GM11168 (cell line): ENCODE measurements around the gene ATP6V1C2.

ENCODE experiments used
- in situ Hi-C: fragments of 300-500 bp; cut with MboI; formaldehyde crosslinking; loops from one replicate; pipeline ENCODE4 v1.12.0; 2022; ENCODE audit warnings: low sequenced_read_pairs; ENCODE audit not compliant: unreplicated experiment

Gene ATP6V1C2

GRCh38 chr2:10722252-10722825 is 909 bp downstream of the ATP6V1C2 start:
- in situ Hi-C loops = no loop called here

DNA sequence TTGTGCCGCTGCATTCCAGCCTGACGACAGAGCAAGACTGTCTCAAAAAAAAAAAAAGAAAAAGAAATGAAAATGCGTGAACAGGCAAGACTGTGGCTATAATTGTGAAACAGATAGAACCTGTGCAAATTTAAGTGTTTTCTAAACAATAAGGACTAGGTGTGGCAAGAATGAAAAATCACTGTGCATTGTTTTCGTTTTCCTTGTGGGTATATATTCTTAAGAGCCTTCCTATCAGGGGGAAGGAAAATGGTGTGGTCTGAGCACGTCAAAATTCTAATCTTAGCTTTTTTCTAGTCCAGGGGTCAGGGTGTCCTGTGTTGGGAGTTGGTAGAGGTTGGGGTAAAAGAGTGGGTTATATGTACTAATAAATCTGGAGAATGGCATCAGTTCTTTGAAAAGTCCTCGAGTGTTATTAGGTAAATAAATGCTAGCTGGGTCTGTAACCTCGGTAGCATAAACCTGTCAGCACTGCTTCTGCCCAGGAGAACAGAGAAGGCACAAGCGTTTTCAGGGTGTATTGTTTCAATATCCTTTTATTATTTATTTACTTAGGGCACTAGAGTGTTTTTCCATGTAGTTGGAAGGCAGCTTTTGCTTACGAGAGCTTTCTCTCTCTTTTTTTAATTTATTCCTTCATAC is 11.6 kb downstream of the ATP6V1C2 start:
- in situ Hi-C loops = no loop called here

DNA sequence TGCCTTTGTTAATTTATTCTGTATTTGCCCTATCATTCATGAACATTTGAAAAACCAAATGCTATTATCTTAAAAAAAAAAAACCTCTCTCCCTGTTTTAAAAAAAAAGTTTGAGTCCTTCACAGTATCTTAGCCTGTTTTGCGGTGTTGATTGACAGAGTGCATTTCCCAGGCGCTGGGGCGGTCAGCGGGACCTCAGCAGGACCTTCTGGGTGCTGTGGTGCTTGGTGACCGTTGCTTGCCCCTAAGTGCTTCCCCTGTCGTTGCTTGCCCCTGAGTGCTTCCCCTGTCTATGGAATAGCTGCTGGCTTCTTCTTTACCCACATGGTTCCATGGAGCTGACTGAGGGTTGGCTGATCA is 12.1 kb downstream of the ATP6V1C2 start:
- in situ Hi-C loops = no loop called here

DNA sequence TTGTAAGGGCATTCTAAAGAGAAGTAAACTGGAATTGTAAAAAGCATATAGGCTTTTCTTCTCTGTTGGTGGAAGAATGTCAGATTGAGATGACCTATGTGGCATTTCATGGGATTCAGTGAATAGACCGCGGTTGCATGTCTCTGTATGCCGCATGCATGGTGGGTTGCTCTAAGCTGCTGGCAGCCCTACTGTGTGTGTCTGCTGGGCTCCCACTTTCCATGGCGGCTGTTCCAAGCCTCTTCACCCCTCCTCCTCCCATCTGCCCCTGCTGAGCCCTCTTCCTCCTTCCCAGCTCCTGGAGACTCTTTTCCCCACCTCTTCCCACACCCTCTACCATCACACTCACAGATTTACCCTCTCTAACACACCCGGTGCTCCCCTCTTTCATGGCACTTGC is 12.6 kb downstream of the ATP6V1C2 start:
- in situ Hi-C loops = no loop called here

- in situ Hi-C loops = no loop called here
These were observed 16.8 kb downstream of the ATP6V1C2 start for GRCh38 chr2:10738192-10738591.

GRCh38 chr2:10740226-10740625 is 18.8 kb downstream of the ATP6V1C2 start:
- in situ Hi-C loops = no loop called here

GRCh38 chr2:10741139-10741538 is 19.7 kb downstream of the ATP6V1C2 start:
- in situ Hi-C loops = no loop called here

GRCh38 chr2:10742666-10743065 is 21.2 kb downstream of the ATP6V1C2 start:
- in situ Hi-C loops = no loop called here

DNA sequence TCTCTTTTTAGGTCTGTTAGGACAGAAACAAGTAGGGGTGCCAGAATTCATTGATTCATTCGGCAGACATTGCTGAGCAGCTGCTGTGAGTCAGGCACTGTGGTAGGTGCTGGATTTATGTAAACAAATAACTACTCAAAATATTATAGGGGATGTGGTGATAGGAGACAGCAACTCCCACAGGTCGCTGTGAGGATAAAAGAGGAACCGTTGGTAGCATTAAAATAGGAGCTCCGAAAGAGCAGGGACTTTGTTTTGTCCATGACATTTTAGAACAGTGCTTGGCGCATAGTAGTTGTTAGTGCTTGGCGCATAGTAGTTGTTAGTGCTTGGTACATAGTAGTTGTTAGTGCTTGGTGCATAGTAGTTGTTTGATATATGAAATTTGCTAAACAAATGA is 29.2 kb downstream of the ATP6V1C2 start:
- in situ Hi-C loops = no loop called here

DNA sequence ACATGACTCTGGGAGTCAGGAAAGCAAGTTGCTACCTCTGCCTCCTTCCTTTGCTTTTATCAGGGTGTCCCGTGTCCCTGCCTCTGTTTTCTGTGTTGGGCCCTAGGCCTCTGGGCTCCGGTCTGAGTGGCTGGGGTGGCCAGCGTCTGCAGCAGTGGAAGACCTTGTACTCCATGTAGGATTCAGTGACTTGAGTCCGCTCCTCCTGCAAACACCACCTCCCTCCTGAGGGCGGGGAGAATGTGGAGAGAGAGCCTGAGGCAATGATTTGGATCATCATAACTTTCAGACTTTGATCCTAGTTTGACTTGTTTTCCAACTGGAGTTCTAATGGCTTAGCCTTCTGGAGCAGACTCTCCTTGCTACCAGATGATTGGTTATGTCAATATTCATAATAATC is 30.8 kb downstream of the ATP6V1C2 start:
- in situ Hi-C loops = no loop called here

GRCh38 chr2:10753156-10753555 is 31.7 kb downstream of the ATP6V1C2 start:
- in situ Hi-C loops = no loop called here

DNA sequence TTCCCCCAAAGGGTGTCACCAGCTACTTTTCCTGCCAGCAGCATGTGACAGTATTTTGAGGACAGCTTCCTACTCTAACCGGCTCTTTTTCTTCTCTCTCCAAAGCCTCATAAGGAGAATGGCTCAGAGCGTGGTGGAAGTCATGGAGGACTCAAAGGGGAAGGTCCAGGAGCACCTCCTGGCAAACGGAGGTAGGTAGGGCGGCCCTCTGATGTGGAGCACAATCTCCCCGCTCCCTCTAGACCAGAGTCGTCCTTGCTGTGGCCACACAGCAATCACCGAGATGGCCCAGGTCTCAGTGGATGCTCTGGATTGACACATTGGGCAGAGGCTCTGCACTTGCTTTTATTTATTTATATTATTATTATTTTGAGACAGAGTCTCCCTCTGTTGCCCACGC is 32.4 kb downstream of the ATP6V1C2 start:
- in situ Hi-C loops = no loop called here

GRCh38 chr2:10755621-10756020 is 34.2 kb downstream of the ATP6V1C2 start:
- in situ Hi-C loops = no loop called here

DNA sequence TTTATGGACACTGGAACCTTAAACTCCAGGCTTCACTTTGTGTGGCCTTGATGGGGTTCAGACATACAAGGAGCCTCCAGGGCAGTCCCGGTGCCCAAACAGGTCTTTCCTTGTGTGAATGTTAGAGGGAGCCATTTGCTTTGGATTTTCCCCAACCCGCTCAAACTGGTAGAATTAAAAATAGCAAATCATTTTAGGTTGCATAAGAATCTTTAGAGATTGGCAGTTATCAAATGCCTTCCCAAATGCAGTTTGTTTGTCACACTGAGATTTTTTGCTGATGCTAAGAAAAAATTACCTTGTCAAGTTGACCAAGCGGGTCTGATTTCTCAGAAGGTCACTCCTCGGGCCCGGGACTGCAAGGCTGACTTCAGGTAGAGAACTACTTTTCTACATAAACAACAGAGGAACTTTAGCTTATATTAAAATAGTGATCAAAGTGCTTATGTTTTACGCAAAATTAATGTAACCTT is 36.4 kb downstream of the ATP6V1C2 start:
- in situ Hi-C loops = no loop called here

DNA sequence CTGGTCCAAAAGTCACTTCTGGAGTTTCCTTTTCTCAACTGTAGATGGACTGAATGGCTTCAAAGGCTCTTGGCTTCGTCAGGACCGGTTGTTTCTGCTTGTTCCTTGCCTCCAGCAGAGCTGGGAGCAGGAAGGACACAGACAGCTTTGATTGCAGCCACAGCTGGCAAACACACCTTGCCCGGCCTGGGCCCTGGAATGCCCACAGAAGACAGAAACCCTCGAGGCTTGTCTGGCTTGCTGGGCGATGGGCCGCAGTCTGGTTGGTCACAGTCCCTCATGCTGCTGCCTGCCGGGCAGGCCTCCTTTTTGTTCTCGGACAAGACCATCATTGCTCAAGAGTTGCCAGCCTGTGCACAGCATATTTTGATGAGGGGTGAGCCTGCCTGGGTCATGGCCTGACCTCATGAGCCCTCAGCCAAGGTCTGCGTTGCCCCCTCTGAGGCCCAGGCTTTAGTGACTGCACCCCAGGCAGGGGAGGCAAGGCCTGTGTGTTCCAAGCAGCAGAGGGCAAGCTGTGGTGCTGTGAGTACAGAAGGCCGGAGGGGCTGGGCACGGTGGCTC is 37.8 kb downstream of the ATP6V1C2 start:
- in situ Hi-C loops = no loop called here

- in situ Hi-C loops = no loop called here
These were observed 39.5 kb downstream of the ATP6V1C2 start for GRCh38 chr2:10760794-10761504.

- in situ Hi-C loops = no loop called here
These were observed 40.2 kb downstream of the ATP6V1C2 start for GRCh38 chr2:10761591-10761990.

DNA sequence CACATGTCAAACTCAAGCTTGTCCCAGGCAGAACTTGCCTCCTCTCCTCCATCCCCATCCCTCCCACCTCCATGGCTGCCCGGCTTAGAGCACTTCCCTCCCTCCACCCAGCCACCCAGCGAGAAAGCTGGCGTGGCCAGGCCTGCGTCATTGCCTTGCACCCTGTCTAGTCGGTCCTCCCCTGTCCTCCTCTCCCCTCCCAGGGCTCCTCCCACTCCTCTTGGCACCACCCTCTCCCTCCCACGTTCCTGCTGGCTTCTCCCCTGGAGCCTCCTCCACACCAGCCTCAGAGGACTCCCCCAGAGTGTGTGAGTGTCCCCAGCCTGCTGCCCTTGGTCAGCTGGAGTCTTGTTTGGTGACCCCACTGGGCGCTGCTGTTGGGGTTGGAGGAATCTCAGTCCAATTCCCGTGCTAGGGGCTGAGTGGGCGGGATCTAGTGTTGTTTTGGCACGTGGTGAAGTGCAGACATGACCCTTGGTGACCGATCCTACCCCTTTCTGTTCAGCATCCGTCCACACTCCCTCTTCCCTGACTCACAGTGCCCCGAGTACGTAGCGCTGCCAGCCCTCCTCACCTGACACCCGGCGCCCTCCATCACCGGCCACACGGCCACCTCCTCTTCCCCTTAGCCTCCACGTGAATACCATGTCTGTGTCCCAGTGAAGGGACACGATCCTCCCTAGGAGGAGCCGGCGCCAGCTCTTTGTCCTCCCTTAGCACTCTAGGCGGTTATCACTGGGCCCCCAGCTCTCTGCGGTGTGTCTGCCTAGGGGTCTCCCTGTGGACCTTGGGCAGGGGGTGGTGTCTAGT is 41.4 kb downstream of the ATP6V1C2 start:
- in situ Hi-C loops = no loop called here

DNA sequence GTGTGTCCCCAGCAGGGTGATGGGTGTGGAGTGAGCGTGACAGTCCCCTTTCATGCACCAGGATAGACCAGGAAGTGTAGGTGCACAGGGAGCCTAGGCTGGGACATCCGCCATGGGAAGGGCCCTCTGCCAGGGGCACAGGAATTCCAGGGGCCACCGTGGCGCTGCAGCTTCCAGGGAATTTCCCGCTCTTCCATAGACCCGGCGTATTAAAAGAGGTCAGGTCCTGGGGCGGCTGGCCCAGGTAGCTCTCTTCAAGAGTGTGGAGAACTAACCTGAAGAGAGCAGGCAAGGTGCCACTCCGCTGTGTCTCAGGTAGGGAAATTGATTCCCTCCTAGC is 42.0 kb downstream of the ATP6V1C2 start:
- in situ Hi-C loops = no loop called here

DNA sequence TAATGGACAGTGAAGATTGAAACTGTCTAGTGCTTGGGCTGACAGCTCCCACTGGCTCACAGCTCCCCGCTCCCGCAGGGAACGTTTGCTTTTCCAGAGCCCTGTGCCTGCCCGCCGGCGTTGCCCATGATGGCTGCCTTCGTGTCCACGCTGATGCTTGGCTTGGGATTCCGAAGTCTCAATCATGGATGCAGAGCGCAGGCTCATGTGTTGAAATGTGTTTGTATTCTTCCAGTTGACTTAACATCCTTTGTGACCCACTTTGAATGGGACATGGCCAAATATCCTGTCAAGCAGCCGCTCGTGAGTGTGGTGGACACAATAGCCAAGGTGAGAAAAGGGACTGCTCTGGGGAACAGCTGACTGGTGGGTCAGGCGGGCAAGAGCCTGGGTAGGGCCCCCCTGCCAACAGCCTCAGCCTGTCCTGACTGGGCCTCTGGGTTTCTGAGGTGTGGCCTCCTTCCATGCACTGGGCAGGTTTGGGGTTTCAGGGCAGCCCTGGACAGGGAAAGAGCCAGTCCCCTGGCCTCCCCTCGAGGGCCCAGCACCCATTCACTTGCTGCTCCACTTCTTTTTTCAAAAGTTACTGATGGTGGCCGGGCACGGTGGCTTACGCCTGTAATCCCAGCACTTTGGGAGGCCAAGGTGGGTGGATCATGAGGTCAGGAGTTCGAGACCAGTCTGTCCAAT is 42.8 kb downstream of the ATP6V1C2 start:
- in situ Hi-C loops = no loop called here
